Neuronal stem cell (in vitro differentiated cells): ENCODE results near the gene TTLL12.

Experiments
- DNase-seq: peaks from one replicate; pipeline ENCODE4 v3.0.0-alpha.2; 2013; ENCODE audit warnings: low spot score
- H2AFZ ChIP-seq: one replicate; pipeline ENCODE4 v1.6.1; 2013; ENCODE audit warnings: mild to moderate bottlenecking, low read length, inconsistent platforms
- H2AK5ac ChIP-seq: 2 replicates; pipeline ENCODE4 v1.6.1; 2013; ENCODE audit warnings: low read depth, mild to moderate bottlenecking, inconsistent platforms, low read length, moderate library complexity, mixed read lengths
- H2BK120ac ChIP-seq: 2 replicates; pipeline ENCODE4 v1.6.1; 2013; ENCODE audit warnings: low read depth, mild to moderate bottlenecking, inconsistent platforms, low read length, moderate library complexity, mixed read lengths
- H2BK12ac ChIP-seq: one replicate; pipeline ENCODE4 v1.6.1; 2013; ENCODE audit warnings: low read length, inconsistent platforms
- H2BK15ac ChIP-seq: 2 replicates; pipeline ENCODE4 v1.6.1; 2013; ENCODE audit warnings: mild to moderate bottlenecking, low read length, inconsistent platforms, mixed read lengths
- H2BK5ac ChIP-seq: one replicate; pipeline ENCODE4 v1.6.1; 2013; ENCODE audit warnings: inconsistent platforms, mild to moderate bottlenecking, low read length, moderate library complexity
- H3K14ac ChIP-seq: one replicate; pipeline ENCODE4 v1.6.1; 2013; ENCODE audit warnings: low read length, inconsistent platforms
- H3K18ac ChIP-seq: 2 replicates; pipeline ENCODE4 v1.6.1; 2013; ENCODE audit warnings: low read length, inconsistent platforms
- H3K23ac ChIP-seq: 2 replicates; pipeline ENCODE4 v1.6.1; 2013; ENCODE audit warnings: low read depth, mild to moderate bottlenecking, mixed read lengths, low read length, inconsistent platforms; ENCODE audit not compliant: poor library complexity
- H3K27ac ChIP-seq: replicated peaks from 3 replicates; pipeline ENCODE4 v1.5.1; 2013; ENCODE audit warnings: low read length, inconsistent platforms
- H3K27me3 ChIP-seq, 3 experiments: 2 replicates each; pipeline ENCODE4 v1.6.1; 2013; ENCODE audit warnings: low read length in 3 of 3, mild to moderate bottlenecking in 2 of 3, inconsistent platforms in 1 of 3, low read depth in 1 of 3, mixed read lengths in 1 of 3, moderate library complexity in 1 of 3; ENCODE audit not compliant: control insufficient read depth in 3 of 3, insufficient read depth in 3 of 3
- H3K36me3 ChIP-seq, 2 donors: replicated peaks in 1 of 2; 2 replicates each; pipeline ENCODE4 v1.6.1; 2013; ENCODE audit warnings: low read length in 2 of 2; ENCODE audit not compliant: control insufficient read depth in 2 of 2, insufficient read depth in 2 of 2
- H3K4ac ChIP-seq: 2 replicates; pipeline ENCODE4 v1.6.1; 2013; ENCODE audit warnings: inconsistent platforms, mild to moderate bottlenecking, low read length, moderate library complexity
- H3K4me1 ChIP-seq, 2 donors: 1 replicate in 1 of 2; 2 replicates in 1 of 2; pipeline ENCODE4 v1.6.1; 2013; ENCODE audit warnings: low read length in 2 of 2, low read depth in 1 of 2; ENCODE audit not compliant: control insufficient read depth in 2 of 2, insufficient read depth in 1 of 2
- H3K4me2 ChIP-seq: one replicate; pipeline ENCODE4 v1.6.1; 2013; ENCODE audit warnings: mild to moderate bottlenecking, low read length, inconsistent platforms; ENCODE audit not compliant: insufficient read depth, poor library complexity, severe bottlenecking
- H3K4me3 ChIP-seq, 2 donors: 2 replicates each; pipeline ENCODE4 v1.5.1; 2013; ENCODE audit warnings: low read length in 2 of 2, mild to moderate bottlenecking in 2 of 2, inconsistent platforms in 1 of 2, moderate library complexity in 1 of 2
- H3K79me1 ChIP-seq: one replicate; pipeline ENCODE4 v1.6.1; 2013; ENCODE audit warnings: low read depth, mild to moderate bottlenecking, inconsistent platforms, low read length, moderate library complexity
- H3K9ac ChIP-seq: one replicate; pipeline ENCODE4 v1.6.1; 2013; ENCODE audit warnings: mild to moderate bottlenecking, low read depth, low read length, inconsistent platforms; ENCODE audit not compliant: poor library complexity
- H3K9me3 ChIP-seq, 2 donors: replicated peaks in 1 of 2; 2 replicates each; pipeline versions ENCODE3 to v1.6.1; 2013; ENCODE audit warnings: low read length in 2 of 2, mild to moderate bottlenecking in 2 of 2, inconsistent platforms in 1 of 2, low read depth in 1 of 2, mixed read lengths in 1 of 2, moderate library complexity in 1 of 2; ENCODE audit not compliant: control insufficient read depth in 2 of 2, insufficient read depth in 1 of 2
- H4K8ac ChIP-seq: one replicate; pipeline ENCODE4 v1.6.1; 2013; ENCODE audit warnings: low read depth, mild to moderate bottlenecking, inconsistent platforms, low read length, moderate library complexity
- H4K91ac ChIP-seq: one replicate; pipeline ENCODE4 v1.6.1; 2013; ENCODE audit warnings: low read length, low read depth, mild to moderate bottlenecking, inconsistent platforms; ENCODE audit not compliant: poor library complexity
- WGBS, 2 donors: extraction: QIAGEN DNeasy Blood & Tissue Kit; methylation state at CpG; one replicate each; pipeline ENCODE4 v1.1.7; 2013; ENCODE audit warnings: missing lambda C conversion rate in 2 of 2, mixed read lengths in 1 of 2; ENCODE audit not compliant: insufficient read length in 2 of 2, insufficient replicate concordance in 1 of 2; ENCODE audit errors: extremely low coverage in 2 of 2; 5-methylcytosine and 5-hydroxymethylcytosine counted together

Gene TTLL12

GRCh38 chr22:43172191-43172590, 14.7 kb downstream of the TTLL12 start:
- Histone ChIP-seq H3K4me2 (no peak overlapping the region), H3K4me3 (no peak overlapping the region), H3K4ac (no peak overlapping the region), H2BK120ac (no peak overlapping the region), H2BK12ac (no peak overlapping the region), H3K18ac (no peak overlapping the region), H2AFZ (no peak overlapping the region), H3K23ac (no peak overlapping the region), H3K9ac (no peak overlapping the region), H3K14ac (no peak overlapping the region), H2BK5ac (no peak overlapping the region), H3K4me1 (no peaks in the 10 kb centered on the region), H3K36me3 (peaks cover 69 to 91% of the 10 kb centered on the region in 2 donors), H4K8ac (no peak overlapping the region), H3K79me1 (no peaks in the 10 kb centered on the region), H2BK15ac (no peak overlapping the region), H3K27ac (no peak overlapping the region), H3K9me3 (peaks cover 0 to 2% of the 10 kb centered on the region in 2 donors), H4K91ac (no peak overlapping the region), H3K27me3 (no peaks in the 10 kb centered on the region), H2AK5ac (no peak overlapping the region)
- DNase-seq, result no peak
- no CpG with 5 or more reads among the region's 19 CpGs for WGBS, 2 donors

GRCh38 chr22:43171607-43172006, 15.3 kb downstream of the TTLL12 start:
- Histone ChIP-seq H2BK15ac (no peak overlapping the region), H3K27me3 (no peaks in the 10 kb centered on the region), H3K4me1 (no peaks in the 10 kb centered on the region), H3K23ac (no peak overlapping the region), H2BK12ac (no peak overlapping the region), H3K36me3 (peaks cover 65 to 88% of the 10 kb centered on the region in 2 donors), H3K4me3 (no peak overlapping the region), H3K18ac (peak overlapping the region; percentile 19), H4K8ac (no peak overlapping the region), H4K91ac (no peak overlapping the region), H2BK120ac (no peak overlapping the region), H3K4me2 (no peak overlapping the region), H3K9me3 (peaks cover 0 to 2% of the 10 kb centered on the region in 2 donors), H3K79me1 (peaks cover under 1% of the 10 kb centered on the region), H3K4ac (no peak overlapping the region), H2BK5ac (no peak overlapping the region), H2AK5ac (no peak overlapping the region), H3K9ac (no peak overlapping the region), H2AFZ (no peak overlapping the region), H3K14ac (no peak overlapping the region), H3K27ac (no peak overlapping the region)
- no CpG with 5 or more reads among the region's 12 CpGs for WGBS, 2 donors
- no peak for DNase-seq

GRCh38 chr22:43171019-43171491, 15.9 kb downstream of the TTLL12 start:
- Histone ChIP-seq H2BK120ac (no peak overlapping the region), H2BK5ac (no peak overlapping the region), H3K14ac (no peak overlapping the region), H3K9me3 (peaks cover 0 to 2% of the 10 kb centered on the region in 2 donors), H3K23ac (no peak overlapping the region), H2BK15ac (no peak overlapping the region), H3K9ac (peak overlapping the region; percentile 15), H3K4me3 (no peak overlapping the region), H3K4me2 (no peak overlapping the region), H3K18ac (no peak overlapping the region), H3K79me1 (peaks cover 2% of the 10 kb centered on the region), H4K91ac (no peak overlapping the region), H2BK12ac (no peak overlapping the region), H2AK5ac (no peak overlapping the region), H2AFZ (no peak overlapping the region), H3K4me1 (no peaks in the 10 kb centered on the region), H3K27ac (no peak overlapping the region), H4K8ac (no peak overlapping the region), H3K36me3 (peaks cover 63 to 86% of the 10 kb centered on the region in 2 donors), H3K27me3 (no peaks in the 10 kb centered on the region), H3K4ac (no peak overlapping the region)
- no peak for DNase-seq
- WGBS, 2 donors, result no CpG with 5 or more reads among the region's 14 CpGs

GRCh38 chr22:43170131-43170480, 16.8 kb downstream of the TTLL12 start:
- Histone ChIP-seq H3K23ac (no peak overlapping the region), H3K9me3 (peaks cover 0 to 2% of the 10 kb centered on the region in 2 donors), H3K18ac (no peak overlapping the region), H2BK15ac (no peak overlapping the region), H2BK5ac (no peak overlapping the region), H3K9ac (no peak overlapping the region), H2AK5ac (no peak overlapping the region), H2BK12ac (no peak overlapping the region), H3K27ac (no peak overlapping the region), H3K4ac (no peak overlapping the region), H4K8ac (no peak overlapping the region), H3K4me2 (no peak overlapping the region), H3K4me1 (no peaks in the 10 kb centered on the region), H4K91ac (no peak overlapping the region), H3K14ac (no peak overlapping the region), H3K79me1 (peaks cover 2% of the 10 kb centered on the region), H3K36me3 (peaks cover 58 to 78% of the 10 kb centered on the region in 2 donors), H2AFZ (no peak overlapping the region), H3K27me3 (no peaks in the 10 kb centered on the region), H2BK120ac (no peak overlapping the region), H3K4me3 (no peak overlapping the region)
- no CpG with 5 or more reads among the region's 9 CpGs for WGBS, 2 donors
- no peak for DNase-seq
